Activated CD8-positive, alpha-beta T cell treated with anti-CD3 and anti-CD28 coated beads, Interleukin-2, amount 10 ng/mL, durations not matched to agents 7 days and 5 days (primary cell): ENCODE measurements around the gene DDHD1. TPM values are rescaled to one million over a fixed set of nuclear protein-coding genes. Genes with fewer than 3 reads are reported as not detected.
"Not testable (repeated sequence)": the region's sequence is repeated elsewhere in the genome, so short reads cannot be mapped to it uniquely, and the experiment has no call there.

Experiments used
- ATAC-seq: fragments of 150-1000 bp; cut with Tn5 transposase; one replicate; pipeline ENCODE4 v1.10.0; 2021; ENCODE audit warnings: moderate library complexity
- CTCF ChIA-PET: fragments of 350-600 bp; sonication (Branson Sonifier 250); formaldehyde crosslinking; loops from one replicate; lab custom pipeline; 2021; ENCODE audit warnings: antibody characterized with exemption; lab: Charles Lee
- POLR2A ChIA-PET: fragments of 350-600 bp; sonication (Branson Sonifier 250); formaldehyde crosslinking; loops from one replicate; lab custom pipeline; 2021; ENCODE audit warnings: antibody characterized with exemption; lab: Charles Lee
- DNase-seq: peaks from one replicate; pipeline ENCODE4 v3.0.0-alpha.2; 2020
- H3K27ac Mint-ChIP-seq: one replicate; pipeline ENCODE4 v1.8.0; 2021; ENCODE audit warnings: mild to moderate bottlenecking, mixed read lengths
- H3K27me3 Mint-ChIP-seq: one replicate; pipeline ENCODE4 v1.8.0; 2021; ENCODE audit warnings: low read depth, mixed read lengths
- H3K36me3 Mint-ChIP-seq: one replicate; pipeline ENCODE4 v1.8.0; 2021; ENCODE audit warnings: low read depth, mixed read lengths
- H3K4me1 Mint-ChIP-seq: one replicate; pipeline ENCODE4 v1.8.0; 2021; ENCODE audit warnings: low read depth, mixed read lengths
- H3K4me3 Mint-ChIP-seq: one replicate; pipeline ENCODE4 v1.8.0; 2021; ENCODE audit warnings: mild to moderate bottlenecking, mixed read lengths
- H3K9me3 Mint-ChIP-seq: one replicate; pipeline ENCODE4 v1.8.0; 2022; ENCODE audit warnings: mixed read lengths; ENCODE audit not compliant: insufficient read depth
- total RNA-seq, 2 experiments: library from RNA; stranded (reverse); gene quantifications; one replicate each; pipeline ENCODE4 v1.2.3, GENCODE V29; 2021

Gene DDHD1
- total RNA-seq, 2 experiments from 2014 or later, result 51.8 to 56.8 TPM

DNA sequence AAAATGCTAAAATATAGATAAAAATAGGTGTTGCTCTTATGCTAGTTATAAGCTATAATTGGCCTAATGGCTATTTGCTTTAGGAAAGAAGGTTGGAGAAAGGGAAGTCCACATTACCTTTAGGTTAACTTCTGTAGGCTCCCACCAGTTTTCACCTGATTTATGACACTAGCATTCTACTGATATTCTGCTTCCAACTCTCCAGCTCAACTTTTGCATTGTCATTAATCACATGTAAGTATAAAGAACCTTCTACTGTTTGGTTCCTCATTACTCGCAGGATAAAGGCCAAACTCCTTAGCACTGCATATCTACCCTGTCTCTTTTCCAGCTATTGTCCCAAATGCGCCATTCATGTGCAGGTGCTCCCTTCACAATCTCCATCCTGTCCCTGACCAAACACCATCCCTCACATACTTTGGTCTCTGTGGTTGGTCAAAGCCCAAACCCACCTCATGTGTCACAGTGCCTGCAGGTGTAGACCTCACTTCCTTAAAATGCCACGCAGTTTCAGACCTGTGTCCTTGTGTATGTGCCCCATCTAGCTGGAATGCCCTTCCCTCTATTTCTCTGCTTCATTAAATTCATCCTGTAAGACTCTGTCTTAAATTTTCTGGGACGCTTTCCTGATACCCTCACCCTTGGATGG, 3.3 kb downstream of the DDHD1 start:
- H3K27me3 Mint-ChIP-seq, result no peaks in the 10 kb centered on the region
- H3K9me3 Mint-ChIP-seq, result no peaks in the 10 kb centered on the region
- ChIA-PET POLR2A (interaction anchor here (0.6 to 2.5 kb wide), 2 partner anchors 23 to 40 kb away, joined by 3 to 28 read pairs; no protein-coding TSS in a partner anchor), CTCF (interaction anchor here (0.5 to 7.6 kb wide), 5 partner anchors 23 to 449 kb away, joined by 3 to 82 read pairs (median 4); no protein-coding TSS in a partner anchor)
- peak overlapping the region; percentile 99 for H3K4me3 Mint-ChIP-seq
- H3K27ac Mint-ChIP-seq, result peak overlapping the region; percentile 45
- peaks cover 70% of the 10 kb centered on the region for H3K4me1 Mint-ChIP-seq
- no peak for DNase-seq
- no peak for ATAC-seq
- H3K36me3 Mint-ChIP-seq, result peaks cover 43% of the 10 kb centered on the region

DNA sequence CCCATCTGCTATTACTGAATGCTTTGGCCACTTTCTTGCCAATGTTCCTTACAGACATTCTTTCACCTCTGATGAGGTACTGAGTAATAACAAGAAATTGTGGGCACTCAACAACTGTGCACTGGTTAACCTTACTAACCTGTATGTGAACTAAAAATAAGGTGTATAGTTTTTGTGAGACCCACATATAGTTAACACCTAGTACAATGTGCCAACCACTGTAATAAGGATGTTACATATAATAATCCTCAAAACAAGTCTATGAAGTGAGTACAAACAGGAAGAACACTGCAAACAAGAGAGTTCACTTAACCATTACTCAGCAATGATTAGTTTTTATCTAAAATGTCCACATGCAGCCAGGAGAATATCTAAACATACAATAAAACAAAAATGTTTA, 4.5 kb downstream of the DDHD1 start:
- Mint-ChIP-seq H3K27ac (peak overlapping the region; percentile 31), H3K4me3 (peak overlapping the region; percentile 48), H3K4me1 (peaks cover 70% of the 10 kb centered on the region), H3K27me3 (no peaks in the 10 kb centered on the region), H3K9me3 (no peaks in the 10 kb centered on the region), H3K36me3 (peaks cover 55% of the 10 kb centered on the region)
- ChIA-PET POLR2A (interaction anchor here (2.5 kb wide), 1 partner anchor 39 kb away, joined by 28 read pairs; no protein-coding TSS in a partner anchor), CTCF (interaction anchor here (0.8 to 7.6 kb wide), 3 partner anchors 40 to 69 kb away, joined by 3 to 82 read pairs (median 5); no protein-coding TSS in a partner anchor)
- peak; percentile 2 for ATAC-seq
- peak; percentile 35 for DNase-seq

- ATAC-seq (no peak), DNase-seq (no peak)
- Mint-ChIP-seq H3K4me1 (peaks cover 74% of the 10 kb centered on the region), H3K27ac (peak overlapping the region; percentile 60), H3K27me3 (no peaks in the 10 kb centered on the region), H3K9me3 (peaks cover 7% of the 10 kb centered on the region), H3K36me3 (peaks cover 59% of the 10 kb centered on the region), H3K4me3 (peak overlapping the region; percentile 19)
- POLR2A ChIA-PET, result interaction anchor here (2.5 kb wide), 1 partner anchor 38 kb away, joined by 28 read pairs; no protein-coding TSS in a partner anchor
- CTCF ChIA-PET, result interaction anchor here (7.6 kb wide), 1 partner anchor 39 kb away, joined by 82 read pairs; no protein-coding TSS in a partner anchor
Measured at GRCh38 chr14:53147893-53148292, 5.2 kb downstream of the DDHD1 start.

GRCh38 chr14:53147208-53147607, 5.9 kb downstream of the DDHD1 start:
- Mint-ChIP-seq H3K4me3 (peak overlapping the region; percentile 53), H3K4me1 (peaks cover 77% of the 10 kb centered on the region), H3K27ac (peak overlapping the region; percentile 60), H3K36me3 (peaks cover 65% of the 10 kb centered on the region), H3K27me3 (no peaks in the 10 kb centered on the region), H3K9me3 (peaks cover 14% of the 10 kb centered on the region)
- ATAC-seq (no peak), DNase-seq (no peak)
- ChIA-PET POLR2A (no interaction called here), CTCF (interaction anchor here (7.6 kb wide), 1 partner anchor 38 kb away, joined by 82 read pairs; no protein-coding TSS in a partner anchor)

GRCh38 chr14:53146739-53147138, 6.4 kb downstream of the DDHD1 start:
- peak overlapping the region; percentile 60 for H3K27ac Mint-ChIP-seq

DNA sequence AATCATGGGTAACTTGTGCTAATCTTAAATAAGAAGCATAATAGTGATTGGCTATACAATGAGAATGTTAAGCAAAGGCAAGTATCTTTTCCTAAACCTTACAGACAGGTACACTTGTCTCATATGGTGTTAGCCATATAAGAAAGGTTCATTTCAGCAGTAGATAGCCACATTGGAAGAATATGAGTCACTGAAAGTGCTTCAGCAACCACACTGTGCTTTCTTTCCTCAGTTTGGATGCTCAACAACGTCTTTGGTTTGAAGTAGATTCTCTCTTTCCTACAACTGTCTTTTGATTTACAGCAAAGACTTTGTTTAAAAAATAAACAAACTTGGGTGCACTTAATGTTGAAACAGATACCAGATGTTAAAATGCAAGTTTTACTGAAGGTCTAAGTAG, 8.9 kb downstream of the DDHD1 start:
- DNase-seq (no peak), ATAC-seq (peak; percentile 70)
- Mint-ChIP-seq H3K4me3 (no peak overlapping the region), H3K9me3 (peaks cover 43% of the 10 kb centered on the region), H3K4me1 (peaks cover 73% of the 10 kb centered on the region), H3K27ac (peak overlapping the region; percentile 43), H3K27me3 (no peaks in the 10 kb centered on the region), H3K36me3 (peaks cover 73% of the 10 kb centered on the region)
- ChIA-PET CTCF (no interaction called here), POLR2A (no interaction called here)

More at GRCh38 chr14:53146739-53147138, 6.4 kb downstream of the DDHD1 start:
- Mint-ChIP-seq H3K9me3 (peaks cover 19% of the 10 kb centered on the region), H3K36me3 (peaks cover 66% of the 10 kb centered on the region), H3K4me1 (peaks cover 81% of the 10 kb centered on the region), H3K27me3 (no peaks in the 10 kb centered on the region), H3K4me3 (peak overlapping the region; percentile 53)
- no peak for DNase-seq
- ATAC-seq, result no peak
- CTCF ChIA-PET, result no interaction called here
- POLR2A ChIA-PET, result no interaction called here

DNA sequence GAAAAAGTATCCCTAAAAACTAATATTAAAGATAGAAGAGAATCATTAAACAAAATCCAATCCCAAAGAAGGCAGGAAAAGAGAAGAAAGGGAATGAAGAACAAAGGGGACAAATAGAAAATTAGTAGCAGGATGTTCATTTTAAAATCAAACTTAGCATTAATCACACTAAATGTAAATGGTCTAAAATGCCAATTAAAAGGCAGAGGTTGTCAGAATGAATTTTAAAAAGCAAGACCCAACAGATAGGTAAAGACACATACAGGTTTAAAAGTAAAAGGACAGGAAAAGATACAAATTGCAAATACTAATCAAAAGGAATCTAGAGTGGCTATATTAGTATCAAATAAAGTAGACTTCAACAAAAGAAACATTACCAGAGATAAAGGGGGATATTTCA, 12.5 kb downstream of the DDHD1 start:
- H3K4me3 Mint-ChIP-seq, result no peak overlapping the region
- peaks cover 52% of the 10 kb centered on the region for H3K9me3 Mint-ChIP-seq
- peaks cover 60% of the 10 kb centered on the region for H3K4me1 Mint-ChIP-seq
- ChIA-PET CTCF (no interaction called here), POLR2A (interaction anchor here (1.0 to 1.8 kb wide), 2 partner anchors 12 to 33 kb away, joined by 3 to 7 read pairs; no protein-coding TSS in a partner anchor)
- peaks cover 85% of the 10 kb centered on the region for H3K36me3 Mint-ChIP-seq
- ATAC-seq (no peak), DNase-seq (no peak)
- no peaks in the 10 kb centered on the region for H3K27me3 Mint-ChIP-seq
- no peak overlapping the region for H3K27ac Mint-ChIP-seq

GRCh38 chr14:53137568-53138203, 15.4 kb downstream of the DDHD1 start:
- Mint-ChIP-seq H3K9me3 (peaks cover 43% of the 10 kb centered on the region), H3K4me1 (peaks cover 39% of the 10 kb centered on the region), H3K4me3 (no peak overlapping the region), H3K36me3 (peaks cover 58% of the 10 kb centered on the region), H3K27ac (no peak overlapping the region), H3K27me3 (no peaks in the 10 kb centered on the region)
- no peak for DNase-seq
- CTCF ChIA-PET, result no interaction called here
- no peak for ATAC-seq
- POLR2A ChIA-PET, result no interaction called here

DNA sequence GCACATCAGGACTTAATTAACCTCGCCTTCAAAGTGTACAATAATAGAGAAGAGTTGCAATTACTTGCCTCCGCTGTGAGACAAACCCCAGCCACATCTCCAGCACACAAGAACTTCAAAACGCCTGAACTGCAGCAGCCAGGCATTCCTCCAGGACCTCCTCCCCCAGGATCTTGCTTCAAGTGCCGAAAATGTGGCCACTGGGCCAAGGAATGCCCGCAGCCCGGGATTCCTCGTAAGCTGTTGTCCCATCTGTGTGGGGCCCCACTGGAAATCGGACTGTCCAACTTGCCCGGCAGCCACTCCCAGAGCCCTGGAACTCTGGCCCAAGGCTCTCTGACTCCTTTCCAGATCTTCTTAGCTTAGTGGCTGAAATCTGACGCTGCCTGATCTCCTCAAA, 22.6 kb downstream of the DDHD1 start:
- not testable (repeated sequence) for H3K9me3 Mint-ChIP-seq

DNA sequence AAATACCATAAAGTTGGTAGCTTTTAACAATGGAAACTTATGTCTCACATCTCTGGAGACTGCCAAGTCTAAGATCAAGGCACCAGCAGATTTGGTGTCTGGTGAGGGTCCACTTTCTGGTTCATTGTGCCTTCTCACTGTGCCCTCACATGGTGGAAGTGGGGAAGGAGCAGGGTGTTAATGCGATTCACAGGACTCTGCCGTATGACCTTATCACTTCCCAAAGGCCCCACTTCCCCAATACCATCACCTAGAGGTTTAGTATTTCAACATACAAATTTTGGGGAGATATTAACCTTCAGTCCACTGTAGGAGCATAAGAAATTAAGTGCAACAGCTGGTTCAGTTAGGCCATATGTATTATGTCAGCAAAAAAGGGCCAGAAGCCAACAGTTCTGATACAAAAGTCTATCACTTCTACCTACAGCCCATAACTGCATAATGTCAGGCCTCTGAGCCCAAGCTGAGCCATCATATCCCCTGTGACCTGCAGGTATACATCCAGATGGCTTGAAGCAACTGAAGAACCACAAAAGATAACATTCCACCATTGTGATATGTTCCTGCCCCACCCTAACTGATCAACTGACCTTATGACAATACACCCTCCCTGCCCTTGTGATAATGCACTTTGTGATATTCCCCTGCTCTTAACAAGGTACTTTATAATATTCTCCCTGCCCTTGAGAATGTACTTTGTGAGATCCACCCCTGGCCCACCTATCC, 24.7 kb downstream of the DDHD1 start:
- Mint-ChIP-seq H3K27me3 (no peaks in the 10 kb centered on the region), H3K27ac (peak overlapping the region; percentile 13), H3K36me3 (peaks cover 15% of the 10 kb centered on the region), H3K4me3 (no peak overlapping the region), H3K4me1 (peaks cover 5% of the 10 kb centered on the region), H3K9me3 (no peaks in the 10 kb centered on the region)
- CTCF ChIA-PET, result interaction anchor here (2.7 kb wide), 1 partner anchor 19 kb away, joined by 15 read pairs; no protein-coding TSS in a partner anchor
- POLR2A ChIA-PET, result interaction anchor here (1.8 kb wide), 1 partner anchor 24 kb away, joined by 11 read pairs; no protein-coding TSS in a partner anchor
- no peak for ATAC-seq
- no peak for DNase-seq

More for the DNA sequence above, 22.6 kb downstream of the DDHD1 start:
- DNase-seq, H3K4me1 Mint-ChIP-seq, POLR2A ChIA-PET, H3K4me3 Mint-ChIP-seq, CTCF ChIA-PET, ATAC-seq, H3K27ac Mint-ChIP-seq, H3K27me3 Mint-ChIP-seq: not testable (repeated sequence)
- H3K36me3 Mint-ChIP-seq, result peaks cover 10% of the 10 kb centered on the region

- H3K9me3 Mint-ChIP-seq, result no peaks in the 10 kb centered on the region
- no peak for ATAC-seq
Measured at GRCh38 chr14:53127832-53128231, 25.3 kb downstream of the DDHD1 start.

More at GRCh38 chr14:53127832-53128231, 25.3 kb downstream of the DDHD1 start:
- DNase-seq, result no peak
- Mint-ChIP-seq H3K27me3 (no peaks in the 10 kb centered on the region), H3K27ac (peak overlapping the region; percentile 71), H3K36me3 (peaks cover 17% of the 10 kb centered on the region), H3K4me1 (peaks cover 5% of the 10 kb centered on the region), H3K4me3 (peak overlapping the region; percentile 70)
- ChIA-PET CTCF (interaction anchor here (0.6 to 2.7 kb wide), 3 partner anchors 10 to 479 kb away, joined by 3 to 15 read pairs (median 6); no protein-coding TSS in a partner anchor), POLR2A (interaction anchor here (1.4 to 1.8 kb wide), 2 partner anchors 18 to 24 kb away, joined by 4 to 11 read pairs; no protein-coding TSS in a partner anchor)
